ENCODE measurements around the gene TIE1. TPM values are rescaled to one million over a fixed set of nuclear protein-coding genes. Genes with fewer than 3 reads are reported as not detected.

The TIE1 gene
- total RNA-seq, 4 donors from 2014 or later, result 11.4 to 49.3 (median 30.2) TPM

- H3K4me1 ChIP-seq, result no peaks in the 10 kb centered on the region
- H3K27ac ChIP-seq, result no peak overlapping the region
- 77 to 80% methylated on average over 3 to 9 of the region's 16 CpGs for WGBS, 2 donors (ENCODE audit: low coverage in 1 of 2)
- TF ChIP-seq POLR2A (IDR thresholded peaks at IDR 0.05) (no peak), CTCF (IDR thresholded peaks at IDR 0.05) (no peak), EP300 (IDR thresholded peaks at IDR 0.05) (no peak), POLR2AphosphoS5 (IDR thresholded peaks at IDR 0.05) (no peak)
- no peaks in the 10 kb centered on the region for H3K36me3 ChIP-seq
- no peaks in the 10 kb centered on the region for H3K9me3 ChIP-seq
- H3K27me3 ChIP-seq, result no peaks in the 10 kb centered on the region
- no peak for ATAC-seq
- H3K4me3 ChIP-seq, result no peak overlapping the region
These were observed 16.1 kb downstream of the TIE1 start for GRCh38 chr1:43316738-43317520.

- no peak for ATAC-seq
- no peak overlapping the region for H3K4me3 ChIP-seq
- TF ChIP-seq CTCF (IDR thresholded peaks at IDR 0.05) (no peak), EP300 (IDR thresholded peaks at IDR 0.05) (no peak), POLR2AphosphoS5 (IDR thresholded peaks at IDR 0.05) (no peak), POLR2A (IDR thresholded peaks at IDR 0.05) (no peak)
- WGBS, 2 donors (ENCODE audit: low coverage in 1 of 2), result 40 to 83% methylated on average over 1 to 14 of the region's 15 CpGs
- H3K27me3 ChIP-seq, result no peaks in the 10 kb centered on the region
- H3K9me3 ChIP-seq, result no peaks in the 10 kb centered on the region
- H3K27ac ChIP-seq, result no peak overlapping the region
- H3K4me1 ChIP-seq, result no peaks in the 10 kb centered on the region
- no peaks in the 10 kb centered on the region for H3K36me3 ChIP-seq
These were observed 17.2 kb downstream of the TIE1 start for GRCh38 chr1:43317817-43318471.

- Histone ChIP-seq H3K27me3 (no peaks in the 10 kb centered on the region), H3K9me3 (peaks cover 0 to under 1% (median 0%) of the 10 kb centered on the region in 3 donors), H3K36me3 (no peaks in the 10 kb centered on the region), H3K4me1 (no peaks in the 10 kb centered on the region), H3K27ac (no peak overlapping the region), H3K4me3 (no peak overlapping the region)
- TF ChIP-seq POLR2AphosphoS5 (IDR thresholded peaks at IDR 0.05), result no peak
- TF ChIP-seq POLR2A (IDR thresholded peaks at IDR 0.05), result no peak
- no peak for TF ChIP-seq EP300 (IDR thresholded peaks at IDR 0.05)
- TF ChIP-seq CTCF (IDR thresholded peaks at IDR 0.05), result no peak
- ATAC-seq, result no peak
- 71 to 80% methylated on average over 4 of the region's 4 CpGs for WGBS, 2 donors (ENCODE audit: low coverage in 1 of 2)
These were observed 18.0 kb downstream of the TIE1 start for GRCh38 chr1:43318831-43319230.

DNA sequence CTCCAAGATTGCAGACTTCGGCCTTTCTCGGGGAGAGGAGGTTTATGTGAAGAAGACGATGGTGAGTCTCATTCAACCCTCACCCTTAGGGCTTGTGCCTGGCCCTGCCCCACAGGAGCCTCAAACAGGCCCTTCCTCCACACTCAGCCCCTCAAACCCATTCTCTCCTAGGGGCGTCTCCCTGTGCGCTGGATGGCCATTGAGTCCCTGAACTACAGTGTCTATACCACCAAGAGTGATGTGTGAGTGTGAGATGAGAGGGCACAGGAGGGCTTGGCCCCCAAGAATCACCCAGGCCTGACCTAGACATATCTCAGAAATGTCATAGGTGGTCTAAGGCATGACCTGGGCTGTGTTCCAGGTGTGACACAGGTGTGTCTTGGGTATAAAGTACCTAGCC lies 18.5 kb downstream of the TIE1 start:
- ATAC-seq, result no peak

More for the DNA sequence above, 18.5 kb downstream of the TIE1 start:
- H3K27me3 ChIP-seq, result no peaks in the 10 kb centered on the region
- TF ChIP-seq EP300 (IDR thresholded peaks at IDR 0.05), result no peak
- TF ChIP-seq POLR2AphosphoS5 (IDR thresholded peaks at IDR 0.05), result no peak
- TF ChIP-seq CTCF (IDR thresholded peaks at IDR 0.05), result no peak
- no peak for TF ChIP-seq POLR2A (IDR thresholded peaks at IDR 0.05)
- WGBS, 2 donors (ENCODE audit: low coverage in 1 of 2), result 70% methylated on average over 2 of the region's 5 CpGs; no CpG with 5 or more reads in 1 of the 2 donors
- no peaks in the 10 kb centered on the region for H3K36me3 ChIP-seq
- no peak overlapping the region for H3K4me3 ChIP-seq
- peaks cover 0 to 5% (median 0%) of the 10 kb centered on the region in 3 donors for H3K9me3 ChIP-seq
- no peak overlapping the region for H3K27ac ChIP-seq
- no peaks in the 10 kb centered on the region for H3K4me1 ChIP-seq

All from gastroesophageal sphincter (tissue), 4 donors.